Loucy (cell line): Measurements from ENCODE around the gene BTBD9.

ENCODE experiments used
- H2AFZ ChIP-seq: fragments of 200-600 bp; sonication (generic); 2 replicates; pipeline ENCODE4 v1.6.0; 2016; ENCODE audit warnings: antibody characterized with exemption, mild to moderate bottlenecking, low read length, moderate library complexity
- H3F3A ChIP-seq: fragments of 200-600 bp; 2 replicates; pipeline ENCODE4 v1.6.0; 2016; ENCODE audit warnings: antibody characterized with exemption, low read depth, mild to moderate bottlenecking
- H3K27me3 ChIP-seq: fragments of 200-600 bp; sonication (generic); 2 replicates; pipeline ENCODE4 v1.6.1; 2014; ENCODE audit warnings: low read length, mild to moderate bottlenecking; ENCODE audit not compliant: insufficient read depth, poor library complexity, severe bottlenecking
- H3K36me3 ChIP-seq: fragments of 200-600 bp; sonication (generic); 2 replicates; pipeline ENCODE4 v1.6.1; 2016; ENCODE audit warnings: low read length; ENCODE audit not compliant: insufficient read depth
- H3K4me1 ChIP-seq: fragments of 200-600 bp; sonication (generic); 2 replicates; pipeline ENCODE4 v1.5.1; 2014; ENCODE audit warnings: low read length, mild to moderate bottlenecking; ENCODE audit not compliant: insufficient read depth, poor library complexity, severe bottlenecking
- H3K4me2 ChIP-seq: fragments of 200-600 bp; sonication (generic); 2 replicates; pipeline ENCODE4 v1.6.0; 2014; ENCODE audit warnings: antibody characterized with exemption, low read length, low read depth, mild to moderate bottlenecking; ENCODE audit not compliant: poor library complexity, severe bottlenecking
- H3K4me3 ChIP-seq: fragments of 200-600 bp; sonication (generic); 2 replicates; pipeline ENCODE4 v1.5.1; 2014; ENCODE audit warnings: low read length, mild to moderate bottlenecking, mixed read lengths; ENCODE audit not compliant: poor library complexity, severe bottlenecking
- H3K79me2 ChIP-seq: fragments of 200-600 bp; sonication (generic); 2 replicates; pipeline ENCODE4 v1.6.1; 2014; ENCODE audit warnings: low read length; ENCODE audit not compliant: insufficient read depth
- H3K9ac ChIP-seq: fragments of 200-600 bp; sonication (generic); 2 replicates; pipeline ENCODE4 v1.6.0; 2014; ENCODE audit warnings: mild to moderate bottlenecking, low read depth, low read length, moderate library complexity; ENCODE audit not compliant: poor library complexity, severe bottlenecking
- H3K9me2 ChIP-seq: fragments of 200-600 bp; sonication (generic); replicated peaks from 2 replicates; pipeline ENCODE4 v1.6.1; 2016; ENCODE audit warnings: low read depth, low read length, mixed read lengths
- H3K9me3 ChIP-seq: fragments of 200-600 bp; sonication (generic); 2 replicates; pipeline ENCODE4 v1.6.1; 2014; ENCODE audit warnings: mild to moderate bottlenecking, antibody characterized with exemption, low read length, low read depth; ENCODE audit not compliant: insufficient read depth
- H4K20me1 ChIP-seq: fragments of 200-600 bp; sonication (generic); 2 replicates; pipeline ENCODE4 v1.6.0; 2014; ENCODE audit warnings: antibody characterized with exemption, low read length, mild to moderate bottlenecking; ENCODE audit not compliant: insufficient read depth, poor library complexity, severe bottlenecking
- CTCF ChIP-seq: fragments of 200-600 bp; sonication (generic); conservative IDR thresholded peaks from 2 replicates; pipeline ENCODE4 v1.5.1; 2014; ENCODE audit warnings: mild to moderate bottlenecking, antibody characterized with exemption, low read length
- EZH2phosphoT487 ChIP-seq: fragments of 200-600 bp; IDR thresholded peaks from 2 replicates; pipeline ENCODE4 v1.6.1; 2018; ENCODE audit warnings: antibody characterized with exemption, mild to moderate bottlenecking, moderate library complexity, borderline replicate concordance

BTBD9 gene

GRCh38 chr6:38233161-38233791 lies 406.5 kb downstream of the BTBD9 start:
- Histone ChIP-seq H3K4me1 (peaks cover 14% of the 10 kb centered on the region), H3K4me2 (no peak overlapping the region), H3K9me2 (no peaks in the 10 kb centered on the region), H3K9ac (no peak overlapping the region), H3K4me3 (no peak overlapping the region), H4K20me1 (no peaks in the 10 kb centered on the region), H3K9me3 (no peaks in the 10 kb centered on the region), H2AFZ (no peak overlapping the region), H3K27me3 (no peaks in the 10 kb centered on the region), H3F3A (no peaks in the 10 kb centered on the region), H3K36me3 (no peaks in the 10 kb centered on the region), H3K79me2 (no peaks in the 10 kb centered on the region)
- TF ChIP-seq EZH2phosphoT487 (no peak), CTCF (no peak)

GRCh38 chr6:38225766-38226165 lies 414.0 kb downstream of the BTBD9 start:
- no peak overlapping the region for H3K4me3 ChIP-seq
- no peaks in the 10 kb centered on the region for H4K20me1 ChIP-seq
- no peaks in the 10 kb centered on the region for H3K79me2 ChIP-seq
- no peaks in the 10 kb centered on the region for H3K36me3 ChIP-seq
- H3K27me3 ChIP-seq = no peaks in the 10 kb centered on the region
- H3K9ac ChIP-seq = no peak overlapping the region
- TF ChIP-seq EZH2phosphoT487 (no peak), CTCF (no peak)
- H3F3A ChIP-seq = no peaks in the 10 kb centered on the region
- no peaks in the 10 kb centered on the region for H3K9me2 ChIP-seq
- H3K9me3 ChIP-seq = no peaks in the 10 kb centered on the region
- no peak overlapping the region for H2AFZ ChIP-seq
- H3K4me2 ChIP-seq = no peak overlapping the region
- H3K4me1 ChIP-seq = no peaks in the 10 kb centered on the region

GRCh38 chr6:38221251-38221650 lies 418.5 kb downstream of the BTBD9 start:
- Histone ChIP-seq H3K4me1 (no peaks in the 10 kb centered on the region), H3K4me3 (no peak overlapping the region), H3K79me2 (no peaks in the 10 kb centered on the region), H4K20me1 (no peaks in the 10 kb centered on the region), H3K9me2 (no peaks in the 10 kb centered on the region), H3K9me3 (no peaks in the 10 kb centered on the region), H3K36me3 (no peaks in the 10 kb centered on the region), H3K4me2 (no peak overlapping the region), H3K27me3 (no peaks in the 10 kb centered on the region), H2AFZ (no peak overlapping the region), H3F3A (no peaks in the 10 kb centered on the region), H3K9ac (no peak overlapping the region)
- TF ChIP-seq CTCF (no peak), EZH2phosphoT487 (no peak)
